ENCODE data around the gene RFTN1. TPM values are rescaled to one million over a fixed set of nuclear protein-coding genes. Genes with fewer than 3 reads are reported as not detected.

The RFTN1 gene
- total RNA-seq, 1 donor from 2014 or later, result 26.5 TPM

DNA sequence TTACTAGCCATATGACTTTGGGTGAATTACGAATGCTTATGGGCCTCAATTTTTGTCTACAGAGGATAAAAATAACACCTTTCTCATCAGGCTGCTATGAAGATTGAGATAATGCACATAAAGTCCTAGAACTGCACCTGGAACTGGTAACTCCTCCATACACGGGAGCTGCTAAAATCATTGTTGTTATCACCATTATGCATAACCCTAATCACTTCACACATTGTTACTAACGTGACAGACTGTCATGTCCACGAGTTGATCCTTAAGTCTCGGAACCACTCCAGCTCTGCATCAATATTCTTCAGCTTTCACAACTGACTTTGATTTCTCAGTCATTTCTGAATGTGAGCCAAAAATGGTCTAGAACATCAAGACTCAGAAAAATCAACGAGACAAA is 64.1 kb downstream of the RFTN1 start:
- DNase-seq (ENCODE audit: low spot score), result no peak
- intact Hi-C loops (cut with DNase I), result no loop called here

DNA sequence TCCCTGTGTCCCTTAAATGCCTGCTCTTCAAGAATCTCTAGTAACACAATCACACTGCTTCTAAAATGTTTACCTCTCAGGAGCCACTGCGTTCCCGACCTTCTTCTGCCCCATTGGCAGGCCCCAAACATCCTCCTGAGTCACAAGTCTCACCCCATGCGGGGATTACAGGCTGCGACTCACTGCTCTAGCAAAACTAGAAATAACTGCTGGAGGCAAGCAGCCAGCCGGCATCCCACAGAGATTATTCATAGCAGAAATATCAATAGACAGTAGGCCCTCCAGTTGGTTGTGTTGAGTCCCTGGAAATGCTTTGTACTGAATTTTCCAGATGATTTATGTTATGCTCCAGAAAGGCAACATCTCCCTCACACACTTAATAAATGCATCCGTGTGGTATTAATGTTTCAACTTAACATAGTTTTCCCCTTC is 64.8 kb downstream of the RFTN1 start:
- intact Hi-C loops (cut with DNase I), result no loop called here
- peak; percentile 87 for DNase-seq (ENCODE audit: low spot score)

DNA sequence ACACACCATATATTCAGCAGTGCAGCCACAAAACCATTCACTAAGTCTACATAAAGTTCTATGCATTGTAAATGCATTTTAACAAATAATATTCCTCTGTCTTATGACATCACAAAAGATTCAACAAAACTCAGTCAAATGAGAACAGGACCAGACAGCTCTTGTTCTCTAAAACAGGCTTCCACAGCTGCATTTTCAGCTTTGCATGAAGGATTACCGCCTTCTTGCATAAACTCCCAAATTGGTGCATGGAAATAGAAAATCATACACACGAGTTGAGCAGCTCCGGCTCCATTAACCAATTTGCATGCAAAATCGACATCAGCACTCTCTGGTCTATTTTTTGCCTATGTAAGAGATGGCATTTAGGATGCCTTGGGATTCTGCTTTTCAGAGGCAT is 66.4 kb downstream of the RFTN1 start:
- intact Hi-C loops (cut with DNase I), result no loop called here
- DNase-seq (ENCODE audit: low spot score), result no peak

DNA sequence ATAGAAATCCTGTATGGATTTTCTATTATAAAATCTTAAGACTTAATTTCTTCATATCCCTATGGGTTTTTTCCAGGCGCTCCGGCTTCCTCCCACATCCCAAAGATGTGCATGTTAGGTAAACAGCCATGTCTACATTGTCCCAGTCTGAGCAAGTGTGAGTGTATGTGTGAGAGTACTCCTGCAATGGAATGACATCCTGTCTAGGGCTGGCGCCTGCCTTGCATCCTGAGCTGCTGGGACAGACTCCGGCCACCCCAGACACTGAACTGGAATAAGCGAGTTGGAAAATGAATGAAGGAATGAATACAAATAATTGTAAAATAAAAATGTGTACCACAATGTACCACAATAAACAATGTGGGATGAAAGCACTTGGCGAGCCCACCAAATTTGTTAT is 69.2 kb downstream of the RFTN1 start:
- intact Hi-C loops (cut with DNase I), result no loop called here
- DNase-seq (ENCODE audit: low spot score), result no peak

DNA sequence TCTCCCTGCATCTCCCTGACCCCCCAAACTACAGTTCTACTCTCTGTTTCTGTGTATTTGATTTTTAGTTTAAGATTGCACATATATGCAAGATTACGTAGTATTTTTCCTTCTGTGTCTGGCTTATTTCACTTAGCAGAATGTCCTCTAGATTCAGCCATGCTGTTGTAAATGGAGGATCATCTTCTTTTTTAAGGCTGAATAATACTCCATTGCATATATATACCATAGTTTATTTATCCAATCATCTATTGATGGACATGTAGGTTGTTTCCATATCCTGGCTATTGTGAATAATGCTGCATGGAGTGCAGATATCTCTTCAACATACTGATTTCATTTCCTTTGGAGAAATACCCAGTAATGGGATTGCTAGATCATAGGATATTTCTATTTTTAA is 70.8 kb downstream of the RFTN1 start:
- intact Hi-C loops (cut with DNase I), result no loop called here
- no peak for DNase-seq (ENCODE audit: low spot score)

DNA sequence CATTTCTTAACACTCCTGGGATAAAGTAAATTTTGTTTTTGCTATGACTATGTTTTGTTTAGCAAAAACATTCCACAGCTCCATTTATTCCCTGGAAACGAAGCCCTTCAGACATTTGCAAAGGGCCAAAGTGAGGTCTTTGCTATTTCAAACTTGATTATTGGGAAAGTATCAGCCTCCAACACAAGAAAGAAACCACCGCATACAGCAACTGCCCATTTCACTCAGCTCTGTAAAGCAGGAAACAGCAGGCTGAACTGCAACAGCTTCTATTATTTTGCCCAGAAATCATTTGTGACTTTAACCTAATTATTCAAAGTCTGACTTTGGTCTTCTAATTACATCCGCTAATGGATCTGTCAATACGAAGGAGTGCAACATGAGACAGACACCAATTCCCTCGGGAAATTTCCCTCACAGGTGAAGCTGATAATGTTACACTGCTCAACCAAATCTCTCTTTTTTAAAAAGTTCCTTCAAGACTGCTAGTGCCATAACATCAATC is 72.1 kb downstream of the RFTN1 start:
- no peak for DNase-seq (ENCODE audit: low spot score)
- intact Hi-C loops (cut with DNase I), result no loop called here

DNA sequence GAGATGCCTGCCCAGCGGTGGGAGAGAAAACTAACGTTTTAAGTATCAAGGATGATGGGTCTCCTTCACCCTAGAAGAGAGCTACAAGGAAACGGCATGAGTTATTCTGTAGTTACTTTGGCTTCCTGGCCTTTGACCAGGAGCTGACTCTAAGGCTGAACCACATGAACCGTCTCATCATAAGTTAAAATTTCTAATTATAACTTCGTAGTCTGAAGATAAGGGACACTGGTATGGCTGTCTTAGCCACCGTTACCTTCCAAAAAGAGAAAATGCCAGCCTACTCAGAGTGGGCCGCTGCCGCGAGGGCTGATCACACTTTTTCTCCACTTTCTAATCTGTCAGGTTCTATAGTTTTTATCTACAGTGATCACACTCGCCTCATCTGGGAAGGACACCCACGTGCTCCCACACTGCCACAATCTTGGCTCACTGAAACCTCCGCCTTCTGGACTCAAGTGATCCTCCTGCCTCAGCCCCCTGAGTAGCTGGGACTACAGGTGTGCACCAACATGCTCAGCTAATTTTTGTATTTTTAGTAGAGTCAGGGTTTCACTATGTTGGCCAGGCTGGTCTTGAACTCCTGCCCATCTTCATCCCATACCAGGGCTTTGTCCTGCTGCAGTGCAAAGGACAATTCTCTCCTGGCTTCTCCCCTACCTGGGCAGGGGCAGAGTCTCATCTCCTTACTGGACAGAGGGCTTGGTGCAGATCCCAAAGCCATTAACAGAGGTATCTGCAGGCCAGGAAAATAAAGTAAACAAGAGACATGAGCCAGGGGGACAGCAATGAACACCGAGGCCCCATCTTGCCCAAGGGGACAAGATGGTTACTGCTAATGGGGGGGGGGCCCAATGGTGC is 73.4 kb downstream of the RFTN1 start:
- intact Hi-C loops (cut with DNase I), result no loop called here

DNA sequence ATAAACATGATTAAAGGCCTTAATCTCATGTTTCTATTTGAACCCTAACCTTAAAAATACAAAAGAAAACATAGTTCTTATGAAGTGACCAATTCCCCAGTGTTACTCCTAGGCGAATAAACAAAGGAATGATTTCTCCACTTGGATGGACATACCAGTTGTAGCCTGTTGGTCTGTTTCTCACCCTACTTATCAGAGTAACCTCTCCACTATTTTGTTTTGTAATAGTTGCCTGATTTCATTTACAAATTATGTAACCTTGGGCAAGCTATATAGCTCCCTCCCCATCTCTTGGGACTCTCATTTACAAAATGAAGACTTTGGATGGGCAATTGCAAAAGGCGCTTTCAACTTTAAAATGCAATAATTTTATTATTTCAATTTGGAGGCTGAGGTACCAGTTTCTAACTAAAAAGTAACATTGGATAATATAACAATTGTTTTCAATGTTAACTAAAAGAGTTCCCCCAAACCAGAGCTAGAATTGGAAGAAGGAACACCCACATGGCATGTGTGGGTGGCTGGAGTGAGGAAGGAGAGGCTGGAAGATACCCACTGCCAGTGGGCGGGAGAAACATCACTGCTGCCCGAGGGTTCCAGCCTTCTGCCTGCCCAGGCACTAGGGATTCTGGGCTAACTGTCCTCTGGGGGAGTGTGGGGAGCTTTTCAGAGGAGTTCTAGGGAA is 74.2 kb downstream of the RFTN1 start:
- intact Hi-C loops (cut with DNase I), result no loop called here
- no peak for DNase-seq (ENCODE audit: low spot score)

More for the DNA sequence above, 73.4 kb downstream of the RFTN1 start:
- no peak for DNase-seq (ENCODE audit: low spot score)

DNA sequence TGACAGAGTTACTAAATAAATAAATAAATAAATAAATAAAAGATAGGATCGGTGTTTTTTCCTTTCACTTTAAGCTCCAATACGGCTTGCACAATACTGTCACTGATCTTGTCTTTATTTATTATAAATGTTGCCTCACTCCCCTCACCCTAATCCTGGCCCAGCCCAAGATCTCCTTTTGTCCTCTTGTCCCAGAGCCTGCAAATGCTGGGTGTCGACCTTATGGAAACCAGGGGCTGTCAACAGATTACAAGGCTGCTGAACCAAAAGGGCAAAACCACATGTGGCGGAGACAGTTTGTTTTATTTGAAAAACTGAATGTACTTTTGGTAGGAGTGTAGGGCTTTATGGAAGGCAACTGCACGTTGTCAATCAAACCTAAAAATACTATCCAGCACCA is 75.9 kb downstream of the RFTN1 start:
- no peak for DNase-seq (ENCODE audit: low spot score)
- intact Hi-C loops (cut with DNase I), result no loop called here

DNA sequence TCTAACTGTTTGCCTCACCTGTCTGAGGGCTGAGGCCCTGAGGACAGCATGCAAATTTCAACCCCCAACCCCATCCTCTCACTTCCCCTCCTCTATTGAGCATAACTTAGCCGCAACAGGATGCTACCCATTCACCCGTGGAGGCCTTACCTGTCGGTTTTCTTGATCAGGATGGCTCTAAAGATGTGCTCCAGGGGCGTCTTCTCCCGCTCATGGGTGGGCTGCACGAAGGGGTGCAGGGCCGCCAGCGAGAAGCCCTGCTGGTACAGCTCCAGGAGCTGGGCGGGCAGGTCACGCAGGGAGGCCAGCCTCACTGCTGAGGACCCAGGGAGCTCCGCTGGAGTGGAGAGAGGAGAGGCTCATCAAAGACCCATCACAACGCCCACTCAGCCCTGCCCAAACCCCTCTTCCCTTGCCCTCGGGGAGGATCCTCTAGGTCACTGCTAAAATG is 79.8 kb downstream of the RFTN1 start:
- intact Hi-C loops (cut with DNase I), result no loop called here
- no peak for DNase-seq (ENCODE audit: low spot score)

DNA sequence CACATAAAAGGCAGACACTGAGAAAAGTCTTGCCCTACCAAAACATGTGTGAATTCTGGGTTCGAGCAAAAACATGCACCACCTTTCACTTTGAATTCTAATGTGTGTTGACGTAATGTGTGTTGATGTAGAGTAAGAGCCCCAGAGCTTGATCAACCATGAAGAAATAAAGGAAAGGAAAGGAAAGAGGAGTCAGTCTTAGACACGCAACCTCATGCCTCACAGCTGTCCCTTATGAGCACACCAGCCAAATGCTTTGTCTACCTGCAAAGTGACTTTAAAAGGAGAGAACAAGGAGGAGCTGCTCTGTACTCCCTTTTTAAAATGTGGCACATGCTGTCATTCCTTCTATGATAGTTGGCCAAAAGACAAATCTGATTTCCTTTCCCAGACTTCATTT is 80.8 kb downstream of the RFTN1 start:
- no peak for DNase-seq (ENCODE audit: low spot score)
- intact Hi-C loops (cut with DNase I), result no loop called here

DNA sequence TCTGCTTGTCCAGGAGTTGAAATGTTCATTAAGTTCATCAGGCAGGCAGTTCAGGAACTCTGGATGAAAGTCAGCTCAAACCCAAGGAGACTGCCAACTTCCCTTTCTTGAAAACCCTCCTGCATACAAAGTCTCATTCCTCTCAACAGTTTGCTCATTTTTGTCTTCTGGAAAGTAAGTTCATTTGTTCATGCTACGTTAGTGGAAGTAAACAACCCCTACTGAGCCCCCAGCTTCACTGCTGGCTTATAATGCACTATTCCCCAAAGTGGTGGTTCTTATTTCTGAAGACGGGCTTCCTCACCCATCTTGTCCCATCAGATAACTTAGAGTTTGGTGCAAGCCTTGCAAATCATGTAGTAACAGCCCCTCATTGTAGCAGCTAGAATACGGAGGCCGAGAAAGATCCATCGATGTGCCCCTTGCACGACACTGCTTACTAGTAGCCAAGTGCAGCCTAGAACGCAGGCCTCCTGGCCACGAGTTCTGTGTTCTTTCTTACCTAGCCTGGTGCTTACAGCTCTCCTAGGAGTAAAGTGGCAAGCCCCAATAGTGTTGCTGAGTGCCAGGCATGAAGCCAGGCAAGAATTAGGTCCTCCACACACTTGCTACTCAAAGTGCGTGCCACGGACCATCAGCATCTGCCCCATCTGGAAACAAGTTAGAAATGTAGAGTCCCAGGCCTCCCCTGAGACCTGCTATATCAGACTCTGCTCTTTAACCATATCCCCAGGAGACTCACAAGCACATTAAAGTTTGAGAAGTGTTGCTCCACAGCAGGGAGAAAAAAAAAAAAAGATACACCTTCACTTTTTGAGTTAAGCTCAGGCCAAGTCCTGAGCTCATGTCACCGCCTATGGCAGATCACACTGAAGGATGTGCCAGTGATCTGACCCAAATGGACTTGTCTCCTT is 82.5 kb downstream of the RFTN1 start:
- intact Hi-C loops (cut with DNase I), result no loop called here
- no peak for DNase-seq (ENCODE audit: low spot score)

DNA sequence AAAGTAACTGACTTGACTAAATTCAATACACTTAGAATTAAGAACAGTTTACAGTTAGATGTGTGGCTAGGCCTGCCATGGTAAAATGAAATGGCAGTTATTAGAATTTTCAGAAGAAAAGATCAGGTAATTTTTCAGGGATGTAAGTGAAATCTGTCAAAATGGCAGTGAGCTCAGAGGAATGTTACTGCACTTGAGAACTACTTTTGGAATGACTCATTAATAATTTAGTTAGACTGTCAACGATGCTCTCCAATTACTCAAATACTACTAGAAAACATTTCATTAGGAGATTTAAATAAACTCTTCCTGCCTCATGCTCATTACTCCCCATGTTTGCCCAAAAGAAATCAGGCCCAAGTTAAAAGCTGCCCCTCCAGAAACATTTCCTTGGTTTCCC is 84.4 kb downstream of the RFTN1 start:
- no peak for DNase-seq (ENCODE audit: low spot score)
- intact Hi-C loops (cut with DNase I), result no loop called here

DNA sequence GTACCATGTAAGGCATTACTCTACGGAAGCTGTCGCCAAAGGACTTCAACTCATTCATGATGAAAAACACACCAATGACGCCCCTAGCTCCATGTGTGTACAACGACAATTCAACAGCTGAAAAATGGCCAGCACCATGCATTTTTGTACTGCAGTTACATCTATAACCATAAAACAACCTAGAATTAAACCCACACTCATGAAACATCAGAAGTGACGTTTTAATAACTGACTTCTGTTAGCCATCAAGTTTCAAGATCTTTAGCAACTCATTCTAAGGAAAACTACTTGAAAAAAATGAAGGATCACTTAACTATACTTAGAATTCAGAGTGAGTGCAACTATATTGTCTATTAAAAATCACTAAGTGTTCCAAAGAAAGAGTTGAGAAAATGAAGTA is 84.9 kb downstream of the RFTN1 start:
- no peak for DNase-seq (ENCODE audit: low spot score)
- intact Hi-C loops (cut with DNase I), result no loop called here

DNA sequence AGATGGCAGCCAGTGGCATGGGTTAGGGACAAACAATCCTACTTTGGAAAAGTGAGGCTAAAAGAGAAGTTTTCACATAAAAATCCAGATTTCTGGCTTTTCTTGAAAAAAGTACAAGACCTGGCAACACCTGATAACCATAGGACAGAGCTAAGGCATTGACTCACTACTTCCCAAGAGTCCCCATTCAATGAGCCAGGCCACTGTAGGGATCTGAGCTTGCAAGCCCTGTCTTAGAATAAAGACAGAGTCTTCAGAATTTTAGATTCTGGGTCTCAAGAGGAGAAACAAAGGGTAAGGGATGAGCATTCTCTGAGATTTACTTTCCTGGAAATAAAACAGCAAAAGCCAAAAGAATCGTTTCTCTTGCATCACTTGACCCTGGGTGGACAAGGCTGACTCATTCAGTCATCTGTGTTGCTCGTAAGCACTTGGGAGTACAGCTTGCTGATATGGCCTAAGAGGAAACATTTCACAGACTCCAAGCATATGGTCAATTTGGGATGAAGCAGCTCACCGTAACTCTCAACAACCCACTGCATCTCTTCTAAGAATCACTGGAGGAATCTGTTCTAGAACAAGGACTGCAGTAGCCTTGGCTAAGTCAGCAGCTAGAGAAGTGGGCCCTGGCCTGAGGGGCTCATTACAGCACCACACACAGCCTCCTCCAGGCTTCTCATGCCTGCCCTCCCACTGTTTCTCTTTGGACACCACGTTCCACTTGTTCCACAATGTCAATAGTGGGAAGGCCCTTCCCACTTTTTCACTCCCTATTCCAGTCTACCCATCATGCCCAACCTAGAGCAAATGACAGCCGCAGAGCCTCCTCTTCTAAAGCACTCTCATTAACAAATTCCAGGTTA is 86.2 kb downstream of the RFTN1 start:
- intact Hi-C loops (cut with DNase I), result no loop called here
- DNase-seq (ENCODE audit: low spot score), result no peak

DNA sequence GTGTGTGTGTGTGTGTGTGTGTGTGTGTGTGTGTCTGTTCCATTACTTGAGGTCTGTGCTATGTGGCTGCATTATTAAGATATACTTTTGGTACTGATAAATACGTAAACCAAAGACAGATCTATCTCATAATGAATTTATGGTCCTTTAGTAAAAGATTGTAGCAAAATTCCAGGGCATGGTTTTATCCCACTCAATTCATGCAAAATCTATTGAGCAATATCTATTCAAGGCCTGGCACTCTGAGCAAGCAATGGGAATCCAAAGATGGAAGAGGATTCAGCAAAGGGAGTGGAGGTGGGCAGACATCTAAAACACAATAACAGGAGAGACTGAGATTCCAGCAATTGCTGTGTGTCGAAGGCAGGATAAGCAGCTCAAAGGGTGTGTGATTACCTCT is 86.8 kb downstream of the RFTN1 start:
- intact Hi-C loops (cut with DNase I), result no loop called here
- DNase-seq (ENCODE audit: low spot score), result no peak

DNA sequence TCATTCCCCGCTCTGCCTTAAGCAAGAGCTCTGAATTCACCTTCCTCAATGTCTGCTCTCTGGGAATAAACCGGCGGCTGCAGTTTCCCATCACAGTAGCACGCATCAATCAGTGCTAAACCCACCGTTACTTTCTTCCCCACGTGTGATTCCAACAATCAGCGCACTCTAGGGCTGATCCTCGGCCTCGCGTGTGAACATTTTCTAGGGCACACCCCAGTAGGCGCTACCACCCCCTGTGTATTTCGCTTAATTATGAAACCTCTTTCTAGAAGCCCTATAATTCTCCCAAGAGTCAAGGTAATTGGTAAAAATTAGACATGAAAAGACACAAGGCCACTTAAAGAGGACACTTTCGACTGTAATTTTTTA is 87.5 kb downstream of the RFTN1 start:
- intact Hi-C loops (cut with DNase I), result no loop called here
- no peak for DNase-seq (ENCODE audit: low spot score)

DNA sequence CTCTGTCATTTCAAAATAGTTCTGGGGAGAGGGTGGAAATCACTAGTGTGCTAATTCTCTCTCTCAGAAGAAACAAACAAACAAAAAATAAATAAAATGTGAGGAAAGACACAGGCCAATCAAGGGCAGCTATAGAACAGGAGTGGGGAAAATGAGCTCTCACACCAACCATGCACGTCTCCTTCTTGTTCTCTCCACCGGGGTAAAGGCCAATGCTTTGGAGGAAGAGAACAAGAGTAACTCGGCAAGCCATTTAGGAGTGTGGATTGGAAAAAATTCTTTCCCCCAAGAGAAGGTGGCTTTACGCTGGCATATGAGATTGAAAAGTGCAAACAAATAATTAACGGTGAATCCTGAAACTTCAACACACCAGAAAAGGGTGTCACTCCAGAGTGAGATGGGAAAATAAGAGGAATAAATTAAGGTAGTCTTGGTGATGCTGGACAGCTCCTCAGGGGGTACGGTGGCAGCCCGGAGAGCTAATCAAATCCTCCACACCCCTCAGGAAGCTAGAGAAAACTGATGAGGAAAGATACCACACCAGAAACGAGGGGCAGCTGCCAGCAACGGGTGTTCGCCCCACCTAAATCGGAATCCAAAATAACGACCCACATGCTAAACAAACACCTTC is 88.0 kb downstream of the RFTN1 start:
- DNase-seq (ENCODE audit: low spot score), result no peak
- intact Hi-C loops (cut with DNase I), result no loop called here

Measured in cardiac septum (tissue), 1 donor.